Gastrocnemius medialis (tissue), 4 donors: ENCODE results near the gene CPA5. TPM values are rescaled to one million over a fixed set of nuclear protein-coding genes. Genes with fewer than 3 reads are reported as not detected.
A peak's percentile ranks its signal among the peaks of the same experiment; 100 is the strongest.

ENCODE experiments used
- ATAC-seq, 2 donors: fragments of 150-250 bp; one replicate each; pipeline ENCODE4 v1.9.1; 2016
- DNase-seq, 2 donors: peaks; one replicate each; pipeline ENCODE4 v3.0.0-alpha.2; 2019
- H3K27ac ChIP-seq, 4 donors: fragments of 200-600 bp; sonication (generic); 1 replicate in 1 of 4; 2 replicates in 3 of 4; pipeline ENCODE4 v1.5.1; 2016 to 2018; ENCODE audit warnings: mild to moderate bottlenecking in 2 of 4, moderate library complexity in 1 of 4
- H3K27me3 ChIP-seq, 3 donors: fragments of 200-600 bp; sonication (generic) in 2 of 3; 1 replicate in 1 of 3; 2 replicates in 2 of 3; pipeline versions ENCODE4 v1.5.1 to v1.6.0; 2016 to 2019; ENCODE audit warnings: mild to moderate bottlenecking in 1 of 3, moderate library complexity in 1 of 3
- H3K36me3 ChIP-seq, 2 donors: fragments of 200-600 bp; sonication (generic) in 1 of 2; one replicate each; pipeline ENCODE4 v1.5.1; 2017 to 2018
- H3K4me1 ChIP-seq, 2 donors: fragments of 200-600 bp; sonication (generic) in 1 of 2; one replicate each; pipeline ENCODE4 v1.5.1; 2016 to 2017; ENCODE audit warnings: mild to moderate bottlenecking in 2 of 2
- H3K4me3 ChIP-seq, 4 donors: fragments of 200-600 bp; sonication (generic) in 3 of 4; 1 replicate in 1 of 4; 2 replicates in 3 of 4; pipeline ENCODE4 v1.5.1; 2016 to 2019; ENCODE audit warnings: mild to moderate bottlenecking in 2 of 4
- H3K9me3 ChIP-seq, 3 donors: fragments of 200-600 bp; sonication (generic) in 2 of 3; 1 replicate in 1 of 3; 2 replicates in 2 of 3; pipeline ENCODE4 v1.5.1; 2016 to 2019
- CTCF ChIP-seq, 5 experiments: fragments of 450-650 bp in 3 of 5; fragments of 200-600 bp in 2 of 5; sonication (generic) in 2 of 5; IDR thresholded peaks in 4 of 5; conservative IDR thresholded peaks in 1 of 5; 1 replicate in 4 of 5; 2 replicates in 1 of 5; pipeline ENCODE4 v1.5.1; 2016 to 2019; ENCODE audit warnings: antibody characterized with exemption in 5 of 5, mild to moderate bottlenecking in 3 of 5, moderate library complexity in 3 of 5
- POLR2A ChIP-seq, 2 donors: fragments of 450-650 bp; IDR thresholded peaks; one replicate each; pipeline ENCODE4 v1.6.1; 2017; ENCODE audit warnings: antibody characterized with exemption in 2 of 2, mild to moderate bottlenecking in 2 of 2, moderate library complexity in 2 of 2
- in situ Hi-C, 4 donors: fragments of 200-750 bp; cut with MboI; loops; one replicate each; pipeline versions ENCODE4 v1.15.0 to v1.8.0; 2017; ENCODE audit warnings: low sequenced_read_pairs in 4 of 4
- intact Hi-C: fragments of 100-400 bp; cut with DNase I; formaldehyde crosslinking; loops from one replicate; pipeline ENCODE4 v1.15.1; 2023; ENCODE audit warnings: low total_unique reads
- total RNA-seq, 4 donors: library from RNA; depleted of rRNA; stranded (reverse); fragments of >200 nt; gene quantifications; one replicate each; pipeline versions ENCODE4 v1.1.0 to v1.2.3, GENCODE V29; 2016

The CPA5 gene
- total RNA-seq, 4 donors from 2014 or later = not detected

- intact Hi-C loops = no loop called here
- Histone ChIP-seq H3K4me1 (peaks cover 32 to 57% of the 10 kb centered on the region in 2 donors), H3K27me3 (no peaks in the 10 kb centered on the region), H3K36me3 (no peaks in the 10 kb centered on the region), H3K4me3 (no peak overlapping the region), H3K9me3 (no peaks in the 10 kb centered on the region), H3K27ac (peak overlapping the region in 2 of 4 donors; percentile 53 to 58)
- no peak for DNase-seq
- in situ Hi-C loops = no loop called here
- TF ChIP-seq POLR2A (IDR thresholded peaks at IDR 0.05) (no peak), CTCF (IDR thresholded peaks at IDR 0.05 in 4 of 5, conservative IDR thresholded peaks at IDR 0.05 in 1 of 5) (no peak)
- ATAC-seq = no peak
Observed at GRCh38 chr7:130367836-130368746, 23.5 kb downstream of the CPA5 start.

- in situ Hi-C loops = no loop called here
Observed at GRCh38 chr7:130369110-130369711, 24.6 kb downstream of the CPA5 start.

GRCh38 chr7:130369831-130370550 lies 25.4 kb downstream of the CPA5 start:
- H3K4me1 ChIP-seq = peaks cover 28 to 53% of the 10 kb centered on the region in 2 donors

More at GRCh38 chr7:130369110-130369711, 24.6 kb downstream of the CPA5 start:
- peaks cover 36 to 60% of the 10 kb centered on the region in 2 donors for H3K4me1 ChIP-seq
- no peaks in the 10 kb centered on the region for H3K27me3 ChIP-seq
- ATAC-seq (no peak), DNase-seq (no peak)
- H3K4me3 ChIP-seq = no peak overlapping the region
- no peaks in the 10 kb centered on the region for H3K9me3 ChIP-seq
- no peak for TF ChIP-seq CTCF (IDR thresholded peaks at IDR 0.05 in 4 of 5, conservative IDR thresholded peaks at IDR 0.05 in 1 of 5)
- TF ChIP-seq POLR2A (IDR thresholded peaks at IDR 0.05) = no peak
- peak overlapping the region in 3 of 4 donors; percentile 45 to 58 (median 53) for H3K27ac ChIP-seq
- intact Hi-C loops = no loop called here
- no peaks in the 10 kb centered on the region for H3K36me3 ChIP-seq

More at GRCh38 chr7:130369831-130370550, 25.4 kb downstream of the CPA5 start:
- Histone ChIP-seq H3K27ac (peak overlapping the region in 3 of 4 donors; percentile 18 to 85 (median 53)), H3K4me3 (no peak overlapping the region), H3K9me3 (no peaks in the 10 kb centered on the region), H3K27me3 (no peaks in the 10 kb centered on the region), H3K36me3 (no peaks in the 10 kb centered on the region)
- ATAC-seq (no peak), DNase-seq (no peak)
- TF ChIP-seq POLR2A (IDR thresholded peaks at IDR 0.05) (no peak), CTCF (IDR thresholded peaks at IDR 0.05 in 4 of 5, conservative IDR thresholded peaks at IDR 0.05 in 1 of 5) (no peak)
- intact Hi-C loops = no loop called here
- in situ Hi-C loops = no loop called here
